Activated CD4-positive, alpha-beta memory T cell treated with anti-CD3 and anti-CD28 coated beads, Interleukin-2, amount 10 ng/mL, durations not matched to agents 7 days and 5 days (primary cell): ENCODE results near the gene SULT1C3. TPM values are rescaled to one million over a fixed set of nuclear protein-coding genes. Genes with fewer than 3 reads are reported as not detected.
"Not testable (repeated sequence)": the region's sequence is repeated elsewhere in the genome, so short reads cannot be mapped to it uniquely, and the experiment has no call there.

ENCODE experiments used
- CTCF ChIA-PET: fragments of 350-600 bp; sonication (Branson Sonifier 250); formaldehyde crosslinking; loops from one replicate; lab custom pipeline; 2021; ENCODE audit warnings: antibody characterized with exemption, inconsistent platforms; lab: Charles Lee
- POLR2A ChIA-PET: fragments of 350-600 bp; sonication (Branson Sonifier 250); formaldehyde crosslinking; loops from one replicate; lab custom pipeline; 2021; ENCODE audit warnings: antibody characterized with exemption; lab: Charles Lee
- DNase-seq: peaks from one replicate; pipeline ENCODE4 v3.0.0-alpha.2; 2020
- H3K27ac Mint-ChIP-seq: one replicate; pipeline ENCODE4 v1.8.0; 2021; ENCODE audit warnings: mild to moderate bottlenecking, mixed read lengths
- H3K27me3 Mint-ChIP-seq: one replicate; pipeline ENCODE4 v1.8.0; 2021; ENCODE audit warnings: mixed read lengths
- H3K36me3 Mint-ChIP-seq: one replicate; pipeline ENCODE4 v1.8.0; 2021; ENCODE audit warnings: low read depth, mixed read lengths
- H3K4me1 Mint-ChIP-seq: one replicate; pipeline ENCODE4 v1.8.0; 2021; ENCODE audit warnings: mixed read lengths
- H3K4me3 Mint-ChIP-seq: one replicate; pipeline ENCODE4 v1.8.0; 2021; ENCODE audit warnings: mild to moderate bottlenecking, mixed read lengths
- H3K9me3 Mint-ChIP-seq: one replicate; pipeline ENCODE4 v1.8.0; 2021; ENCODE audit warnings: mixed read lengths
- total RNA-seq, 2 experiments: library from RNA; stranded (reverse); gene quantifications; one replicate each; pipeline ENCODE4 v1.2.3, GENCODE V29; 2021

The SULT1C3 gene
- total RNA-seq, 2 experiments from 2014 or later, result not detected

DNA sequence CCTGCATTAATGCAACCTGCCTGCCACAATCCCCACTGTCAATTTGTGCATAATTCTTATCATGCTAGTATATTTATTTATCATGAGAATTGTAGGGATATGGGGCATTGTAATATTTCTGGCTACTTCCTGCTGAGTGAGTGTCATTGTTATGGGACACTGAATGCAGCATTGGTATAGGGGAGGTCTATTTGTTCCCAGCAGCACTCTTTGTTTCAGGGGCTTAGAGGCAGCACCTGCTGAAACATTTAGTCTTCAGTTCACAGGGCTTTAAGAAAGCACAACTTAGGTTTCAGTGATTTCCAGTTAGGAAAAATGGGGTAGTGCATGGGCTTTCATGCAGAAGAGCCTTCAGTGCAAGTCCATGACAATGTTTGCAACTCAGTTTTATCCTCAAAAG lies 23.6 kb downstream of the SULT1C3 start:
- no peak overlapping the region for H3K4me3 Mint-ChIP-seq
- peaks cover 5% of the 10 kb centered on the region for H3K27me3 Mint-ChIP-seq
- CTCF ChIA-PET, result no interaction called here
- H3K27ac Mint-ChIP-seq, result no peak overlapping the region
- no peak for DNase-seq
- H3K9me3 Mint-ChIP-seq, result no peaks in the 10 kb centered on the region
- H3K4me1 Mint-ChIP-seq, result no peaks in the 10 kb centered on the region
- no peaks in the 10 kb centered on the region for H3K36me3 Mint-ChIP-seq
- POLR2A ChIA-PET, result no interaction called here

DNA sequence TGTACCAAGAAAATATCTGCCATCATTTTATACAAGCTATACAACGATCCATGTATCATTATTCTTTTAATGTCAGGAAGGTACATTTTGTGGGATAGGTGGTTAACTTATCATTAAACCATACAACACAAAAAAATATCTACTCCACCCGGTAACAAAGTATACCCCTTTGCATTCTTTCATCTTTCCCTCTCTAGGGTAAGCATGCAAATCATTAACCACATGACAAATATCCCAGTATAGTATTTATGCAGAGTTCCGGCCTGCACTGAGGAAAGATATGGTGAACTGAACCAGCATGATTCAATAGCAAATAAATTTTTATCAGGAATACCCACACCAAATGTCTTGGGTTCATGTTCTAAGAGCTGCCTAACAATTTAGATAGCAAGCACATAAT lies 26.4 kb downstream of the SULT1C3 start:
- Mint-ChIP-seq H3K9me3 (no peaks in the 10 kb centered on the region), H3K27me3 (no peaks in the 10 kb centered on the region), H3K4me3 (no peak overlapping the region), H3K4me1 (no peaks in the 10 kb centered on the region), H3K27ac (no peak overlapping the region), H3K36me3 (no peaks in the 10 kb centered on the region)
- DNase-seq, result no peak
- POLR2A ChIA-PET, result no interaction called here
- CTCF ChIA-PET, result no interaction called here

DNA sequence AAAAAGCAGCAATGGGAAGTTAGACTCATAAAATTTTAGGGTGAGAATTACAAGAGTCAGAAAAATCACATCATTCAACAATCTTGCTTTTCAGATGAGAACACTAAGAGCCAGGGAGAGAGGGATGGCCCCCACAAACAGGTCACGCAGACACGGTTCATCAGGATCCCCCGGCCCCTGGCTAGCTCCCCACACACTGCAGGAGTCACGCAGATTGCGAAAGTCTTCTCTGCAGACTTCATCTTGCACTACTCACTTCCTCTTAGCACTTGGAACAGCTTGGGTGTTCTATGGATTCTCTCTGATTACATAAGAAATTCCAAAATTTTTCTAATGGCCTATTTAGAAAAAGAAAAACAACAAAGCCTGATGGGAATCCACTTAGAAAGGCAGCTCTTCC lies 27.3 kb downstream of the SULT1C3 start:
- POLR2A ChIA-PET, result no interaction called here
- no peak overlapping the region for H3K4me3 Mint-ChIP-seq
- no peaks in the 10 kb centered on the region for H3K27me3 Mint-ChIP-seq
- CTCF ChIA-PET, result no interaction called here
- H3K36me3 Mint-ChIP-seq, result no peaks in the 10 kb centered on the region
- no peaks in the 10 kb centered on the region for H3K4me1 Mint-ChIP-seq
- H3K9me3 Mint-ChIP-seq, result no peaks in the 10 kb centered on the region
- no peak for DNase-seq
- no peak overlapping the region for H3K27ac Mint-ChIP-seq

DNA sequence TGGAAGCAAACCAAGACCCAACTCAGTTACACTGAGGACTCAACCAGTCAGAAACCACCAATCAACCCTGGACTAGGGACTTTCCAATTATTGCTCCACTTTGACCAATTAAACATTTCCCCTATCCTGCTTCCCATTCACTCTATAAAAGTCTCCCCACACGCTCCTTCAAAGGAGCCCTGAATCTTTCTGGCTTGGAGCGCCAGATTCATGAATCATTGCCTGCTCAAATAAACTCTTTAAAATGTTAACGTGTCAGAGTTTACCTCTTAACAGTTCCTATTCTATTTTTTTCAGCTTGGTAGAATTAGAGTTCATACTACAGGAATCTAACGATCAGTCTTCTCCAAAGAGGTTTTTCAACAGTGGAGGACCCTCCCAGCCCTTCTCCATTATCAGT lies 28.2 kb downstream of the SULT1C3 start:
- Mint-ChIP-seq H3K27ac (no peak overlapping the region), H3K27me3 (no peaks in the 10 kb centered on the region), H3K4me1 (no peaks in the 10 kb centered on the region), H3K9me3 (no peaks in the 10 kb centered on the region), H3K36me3 (no peaks in the 10 kb centered on the region), H3K4me3 (no peak overlapping the region)
- DNase-seq, result no peak
- POLR2A ChIA-PET, result no interaction called here
- CTCF ChIA-PET, result no interaction called here

DNA sequence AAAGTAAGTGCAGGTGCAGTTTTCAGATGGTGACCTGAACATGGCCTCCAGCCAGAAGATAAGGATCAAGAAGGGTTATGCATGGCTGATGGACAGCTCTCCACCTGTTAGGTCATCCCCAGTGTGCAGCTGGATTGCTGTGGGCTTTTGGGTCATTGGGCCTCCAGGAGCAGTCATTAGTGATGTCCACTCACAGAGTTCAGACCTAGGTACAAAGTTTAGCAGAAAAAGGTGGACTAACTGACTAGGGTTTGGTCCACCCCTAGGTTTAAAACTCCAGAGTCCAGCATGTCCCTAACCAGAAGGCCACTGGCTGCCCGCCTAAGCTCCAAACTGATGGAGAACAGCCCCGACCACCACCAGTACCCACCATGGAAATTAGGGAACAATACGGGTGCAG lies 30.6 kb downstream of the SULT1C3 start:
- POLR2A ChIA-PET, result no interaction called here
- Mint-ChIP-seq H3K27me3 (no peaks in the 10 kb centered on the region), H3K9me3 (no peaks in the 10 kb centered on the region)

DNA sequence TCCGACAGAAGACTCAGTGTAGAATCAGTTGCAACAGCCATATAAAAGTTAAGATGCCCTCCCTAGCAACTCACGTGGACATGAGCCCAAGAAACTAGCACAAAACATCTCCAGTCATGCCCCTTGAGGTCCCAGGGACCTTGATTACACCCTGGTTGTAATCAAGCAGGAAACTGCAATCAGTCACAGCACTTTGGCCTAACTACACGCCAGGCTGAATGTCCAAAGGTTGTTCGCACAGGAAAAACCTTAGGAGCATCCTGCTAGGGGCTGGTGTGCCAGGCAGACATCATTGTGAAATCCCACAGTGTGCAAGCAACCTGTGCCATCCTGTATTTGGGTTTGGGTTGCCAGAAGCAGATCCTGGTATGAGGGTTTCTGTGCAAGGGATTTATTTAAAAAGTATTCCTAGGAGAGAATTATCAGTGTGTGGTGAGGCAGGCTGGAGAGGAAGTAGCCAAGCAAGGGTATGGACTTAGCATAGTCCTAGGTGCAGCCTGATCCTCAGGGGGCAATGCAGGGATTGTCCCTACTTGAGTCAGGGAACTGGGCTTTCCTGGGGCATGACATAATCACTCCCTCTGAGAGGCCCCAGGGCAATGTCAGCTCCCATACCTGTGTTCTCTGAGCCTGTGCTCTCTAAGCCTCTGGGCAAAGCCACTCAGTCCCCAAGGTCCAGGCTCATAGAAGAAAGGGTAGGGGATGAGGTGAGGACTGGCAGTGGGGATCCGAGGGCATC lies 31.2 kb downstream of the SULT1C3 start:
- no peaks in the 10 kb centered on the region for H3K36me3 Mint-ChIP-seq
- no peaks in the 10 kb centered on the region for H3K4me1 Mint-ChIP-seq
- H3K4me3 Mint-ChIP-seq, result no peak overlapping the region
- H3K27me3 Mint-ChIP-seq, result no peaks in the 10 kb centered on the region
- DNase-seq, result no peak
- ChIA-PET CTCF (no interaction called here), POLR2A (no interaction called here)
- no peaks in the 10 kb centered on the region for H3K9me3 Mint-ChIP-seq
- H3K27ac Mint-ChIP-seq, result no peak overlapping the region

More for the DNA sequence above, 30.6 kb downstream of the SULT1C3 start:
- no peak overlapping the region for H3K4me3 Mint-ChIP-seq
- CTCF ChIA-PET, result no interaction called here
- no peak overlapping the region for H3K27ac Mint-ChIP-seq
- H3K4me1 Mint-ChIP-seq, result no peaks in the 10 kb centered on the region
- H3K36me3 Mint-ChIP-seq, result no peaks in the 10 kb centered on the region
- no peak for DNase-seq

DNA sequence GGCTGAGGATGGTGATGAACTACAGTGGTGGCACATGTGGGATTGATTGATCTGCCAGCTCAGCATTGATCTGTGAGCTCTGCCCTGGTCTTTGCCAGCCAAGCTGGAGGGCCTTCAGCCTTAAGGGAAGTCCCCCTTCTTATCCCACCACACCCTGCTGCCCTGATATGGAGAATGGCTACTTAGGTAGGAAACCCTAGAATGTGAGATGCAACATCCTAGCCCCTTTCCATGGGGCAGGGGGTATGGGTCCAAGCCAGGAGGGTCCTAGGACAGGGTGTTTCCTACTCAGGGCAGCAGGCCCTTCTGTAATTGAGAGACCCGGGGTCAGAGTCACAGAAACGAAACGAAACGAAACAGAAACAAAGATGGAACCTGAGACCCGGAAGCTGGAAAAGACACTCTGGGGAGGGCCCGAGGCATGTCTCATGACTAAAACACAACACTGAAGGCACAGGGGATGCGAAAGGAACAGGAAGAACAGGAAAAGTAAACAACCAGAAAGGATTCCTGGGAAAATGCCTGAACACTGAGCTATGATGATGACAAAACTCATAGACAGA lies 32.0 kb downstream of the SULT1C3 start:
- no peak overlapping the region for H3K4me3 Mint-ChIP-seq
- DNase-seq, result no peak
- POLR2A ChIA-PET, result no interaction called here
- no peak overlapping the region for H3K27ac Mint-ChIP-seq
- H3K36me3 Mint-ChIP-seq, result no peaks in the 10 kb centered on the region
- CTCF ChIA-PET, result no interaction called here
- no peaks in the 10 kb centered on the region for H3K27me3 Mint-ChIP-seq
- H3K9me3 Mint-ChIP-seq, result no peaks in the 10 kb centered on the region
- no peaks in the 10 kb centered on the region for H3K4me1 Mint-ChIP-seq

DNA sequence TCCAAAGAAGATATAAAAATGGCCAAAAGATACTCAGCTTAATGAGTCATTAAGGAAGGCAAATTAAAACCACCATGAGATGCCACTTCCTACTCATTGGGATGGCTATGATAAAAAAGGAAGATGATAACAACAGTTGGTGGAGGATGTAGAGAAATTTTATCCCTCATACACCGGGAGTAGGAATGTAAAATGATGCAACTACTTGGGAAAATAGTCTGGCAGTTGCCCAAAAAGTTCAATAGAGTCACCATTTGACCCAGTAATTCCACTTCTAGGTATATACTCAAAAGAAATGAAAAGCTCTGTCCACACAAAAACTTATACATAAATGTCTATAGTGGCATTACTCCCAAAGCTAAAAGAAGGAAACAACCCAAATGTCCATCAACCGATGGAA lies 38.9 kb downstream of the SULT1C3 start:
- Mint-ChIP-seq H3K36me3 (no peaks in the 10 kb centered on the region), H3K9me3 (no peaks in the 10 kb centered on the region), H3K4me3 (no peak overlapping the region), H3K27me3 (peaks cover 7% of the 10 kb centered on the region), H3K27ac (no peak overlapping the region), H3K4me1 (no peaks in the 10 kb centered on the region)
- POLR2A ChIA-PET, result no interaction called here
- DNase-seq, result no peak
- CTCF ChIA-PET, result no interaction called here

DNA sequence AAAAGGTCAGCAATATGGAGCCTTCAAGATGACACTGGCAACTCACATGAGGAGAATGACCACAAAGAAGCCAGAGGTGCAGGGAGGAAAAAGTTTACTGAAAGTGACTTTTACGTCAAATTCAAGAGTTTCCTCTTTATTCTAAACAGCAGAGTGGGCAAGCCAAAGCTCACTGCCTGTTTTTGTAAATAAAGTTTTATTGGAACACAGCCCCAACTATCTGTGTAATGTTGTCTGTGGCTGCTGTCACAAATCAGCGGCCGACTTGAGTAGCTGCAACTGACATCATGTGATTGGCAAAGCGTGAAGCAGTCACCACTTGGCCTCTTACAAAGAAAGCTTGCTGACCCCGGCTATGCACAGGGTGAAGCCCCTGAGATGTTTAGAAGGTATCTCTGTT lies 39.7 kb downstream of the SULT1C3 start:
- Mint-ChIP-seq H3K27me3 (peaks cover 7% of the 10 kb centered on the region), H3K4me1 (no peaks in the 10 kb centered on the region), H3K4me3 (no peak overlapping the region), H3K9me3 (no peaks in the 10 kb centered on the region), H3K36me3 (no peaks in the 10 kb centered on the region), H3K27ac (no peak overlapping the region)
- POLR2A ChIA-PET, result no interaction called here
- no peak for DNase-seq
- CTCF ChIA-PET, result no interaction called here

DNA sequence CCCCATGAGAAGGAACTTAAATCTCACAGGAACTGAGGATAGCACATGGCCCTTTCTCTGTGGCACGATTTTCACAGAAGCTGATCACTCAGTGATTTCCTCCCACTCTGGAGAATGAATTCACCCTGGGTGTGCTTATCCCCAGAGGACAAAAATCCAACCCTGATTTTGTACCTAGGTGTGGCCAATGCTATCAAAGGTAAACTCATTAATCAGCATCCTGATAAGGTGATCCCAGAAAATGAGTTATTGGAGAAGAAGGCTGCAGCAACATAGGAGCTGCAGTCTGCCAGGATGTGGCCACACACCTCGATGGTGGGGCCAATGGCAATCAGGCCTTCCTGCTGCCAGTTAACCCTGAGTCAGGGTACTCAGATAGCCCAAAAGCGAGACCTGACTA lies 40.7 kb downstream of the SULT1C3 start:
- Mint-ChIP-seq H3K27ac (no peak overlapping the region), H3K9me3 (peaks cover 5% of the 10 kb centered on the region), H3K4me1 (no peaks in the 10 kb centered on the region), H3K4me3 (no peak overlapping the region), H3K27me3 (peaks cover 7% of the 10 kb centered on the region), H3K36me3 (no peaks in the 10 kb centered on the region)
- no peak for DNase-seq
- CTCF ChIA-PET, result no interaction called here
- POLR2A ChIA-PET, result no interaction called here

DNA sequence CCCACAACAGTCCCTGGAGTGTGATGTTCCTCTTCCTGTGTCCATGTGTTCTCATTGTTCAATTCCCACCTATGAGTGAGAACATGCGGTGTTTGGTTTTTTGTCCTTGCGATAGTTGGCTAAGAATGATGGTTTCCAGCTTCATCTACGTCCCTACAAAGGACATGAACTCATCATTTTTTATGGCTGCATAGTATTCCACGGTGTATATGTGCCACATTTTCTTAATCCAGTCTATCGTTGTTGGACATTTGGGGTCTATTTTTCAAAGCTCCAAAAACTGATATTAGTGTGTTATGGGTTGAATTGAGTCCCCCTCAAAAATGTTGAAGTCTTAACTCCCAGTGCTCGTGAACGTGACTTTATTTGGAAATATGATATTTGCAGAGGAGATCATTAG lies 44.8 kb downstream of the SULT1C3 start:
- POLR2A ChIA-PET, H3K27ac Mint-ChIP-seq, H3K9me3 Mint-ChIP-seq, CTCF ChIA-PET, H3K36me3 Mint-ChIP-seq, H3K4me1 Mint-ChIP-seq, H3K4me3 Mint-ChIP-seq, H3K27me3 Mint-ChIP-seq, DNase-seq: not testable (repeated sequence)

DNA sequence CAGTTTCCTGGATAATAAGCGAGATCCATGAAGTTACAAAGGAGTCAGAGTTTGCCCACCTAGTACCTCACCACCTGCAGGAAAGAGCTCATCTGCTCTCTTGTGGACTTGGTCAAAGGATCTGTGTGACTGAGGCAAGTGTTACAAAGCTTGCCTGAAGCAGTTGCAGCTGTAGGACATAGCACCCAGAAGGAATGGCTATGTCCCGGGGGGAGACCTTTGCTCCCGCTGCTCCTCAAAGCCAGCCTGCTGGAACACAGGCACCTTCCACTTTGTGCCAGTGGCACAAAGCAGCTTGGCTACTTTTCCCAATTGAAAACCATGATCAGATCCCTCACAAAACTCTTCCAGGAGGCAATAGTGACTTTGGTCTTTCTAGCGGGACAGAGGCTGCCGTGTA lies 45.8 kb downstream of the SULT1C3 start:
- H3K27me3 Mint-ChIP-seq, result peaks cover 3% of the 10 kb centered on the region
- no peak for DNase-seq
- ChIA-PET CTCF (no interaction called here), POLR2A (no interaction called here)
- H3K36me3 Mint-ChIP-seq, result no peaks in the 10 kb centered on the region
- H3K4me1 Mint-ChIP-seq, result no peaks in the 10 kb centered on the region
- peaks cover 5% of the 10 kb centered on the region for H3K9me3 Mint-ChIP-seq
- H3K27ac Mint-ChIP-seq, result no peak overlapping the region
- H3K4me3 Mint-ChIP-seq, result no peak overlapping the region

DNA sequence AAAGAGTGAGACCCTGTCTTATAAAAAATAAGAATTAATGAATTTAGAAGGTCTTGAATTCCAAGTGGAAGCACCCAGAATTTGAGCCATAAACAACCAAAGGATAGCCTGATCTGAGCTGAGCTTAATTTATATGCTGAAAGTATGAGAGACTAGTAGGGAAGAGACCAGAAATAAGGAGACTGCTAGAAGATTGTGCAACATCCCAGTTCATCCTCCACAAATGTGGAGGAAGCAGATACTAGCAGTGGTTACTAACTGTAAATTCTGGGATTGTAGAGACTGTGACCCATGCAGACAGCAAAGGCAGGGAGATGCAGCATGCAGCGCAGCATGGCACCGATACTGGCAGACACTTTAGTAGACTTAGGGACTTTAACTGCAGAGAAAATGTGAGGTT lies 47.4 kb downstream of the SULT1C3 start:
- no peak for DNase-seq
- CTCF ChIA-PET, result no interaction called here
- H3K9me3 Mint-ChIP-seq, result peaks cover 5% of the 10 kb centered on the region
- no peaks in the 10 kb centered on the region for H3K4me1 Mint-ChIP-seq
- H3K36me3 Mint-ChIP-seq, result no peaks in the 10 kb centered on the region
- H3K4me3 Mint-ChIP-seq, result no peak overlapping the region
- peaks cover 3% of the 10 kb centered on the region for H3K27me3 Mint-ChIP-seq
- POLR2A ChIA-PET, result no interaction called here
- no peak overlapping the region for H3K27ac Mint-ChIP-seq

DNA sequence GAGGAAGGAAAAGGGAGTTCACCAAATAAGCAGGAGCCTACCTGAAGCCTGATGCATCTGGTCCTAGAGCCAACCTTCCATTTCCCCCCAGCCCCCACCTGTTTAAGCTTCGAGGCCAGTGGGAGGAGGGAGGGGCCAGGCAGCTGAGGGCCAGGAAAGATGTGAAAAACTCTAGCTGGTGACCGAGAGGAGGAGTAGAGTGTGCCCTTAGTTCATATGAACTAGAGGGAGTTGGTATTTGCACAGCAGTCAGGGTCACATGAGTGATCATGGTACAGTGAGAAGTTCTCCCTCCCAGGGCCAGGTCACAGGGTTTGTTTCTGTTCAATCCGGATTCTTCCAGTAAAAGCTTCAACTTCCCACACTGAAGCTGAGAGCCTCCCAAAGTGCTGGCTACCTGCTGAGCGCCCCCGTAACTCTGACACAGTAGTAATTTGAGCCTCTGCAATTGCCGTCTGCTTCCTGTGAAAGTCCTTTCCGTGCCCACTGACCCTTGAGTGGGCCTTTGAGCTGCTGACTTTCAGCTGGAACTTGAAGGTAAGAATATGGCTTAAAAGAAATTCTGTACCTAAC lies 48.9 kb downstream of the SULT1C3 start, which contains the start of gene SULT1C2:
TSS of gene SULT1C2 (plus strand) at position 362 of the 573 bp plus-strand sequence. CDS start 4,773 bp downstream, outside the sequence.
- POLR2A ChIA-PET, result no interaction called here
- Mint-ChIP-seq H3K4me1 (no peaks in the 10 kb centered on the region), H3K36me3 (no peaks in the 10 kb centered on the region)

More for the DNA sequence above, 48.9 kb downstream of the SULT1C3 start, which contains the start of gene SULT1C2:
- CTCF ChIA-PET, result no interaction called here
- no peak within 1 kb of the TSS for H3K27ac Mint-ChIP-seq
- peaks cover 5% of the 10 kb centered on the region for H3K9me3 Mint-ChIP-seq
- H3K27me3 Mint-ChIP-seq, result peaks cover 3% of the 10 kb centered on the region
- DNase-seq, result no peak
- no peak within 1 kb of the TSS for H3K4me3 Mint-ChIP-seq
